Osteoblast (primary cell): ENCODE results near the gene DOC2A. TPM values are rescaled to one million over a fixed set of nuclear protein-coding genes. Genes with fewer than 3 reads are reported as not detected.
"Not testable (repeated sequence)": the region's sequence is repeated elsewhere in the genome, so short reads cannot be mapped to it uniquely, and the experiment has no call there.

Experiments
- DNase-seq: peaks from one replicate; pipeline ENCODE4 v3.0.0; 2011; ENCODE audit warnings: low spot score, mixed read lengths; ENCODE audit not compliant: insufficient read length; ENCODE audit errors: missing footprints
- H2AFZ ChIP-seq: 2 replicates; pipeline ENCODE4 v1.6.0; 2011; ENCODE audit warnings: mild to moderate bottlenecking, low read length
- H3K27ac ChIP-seq: 2 replicates; pipeline ENCODE4 v1.5.1; 2011; ENCODE audit warnings: mild to moderate bottlenecking, low read depth, low read length, moderate library complexity
- H3K27me3 ChIP-seq: 2 replicates; pipeline ENCODE4 v1.6.0; 2012; ENCODE audit warnings: mild to moderate bottlenecking, control low read depth, inconsistent platforms, low read length, moderate library complexity; ENCODE audit not compliant: insufficient read depth
- H3K36me3 ChIP-seq: 2 replicates; pipeline ENCODE4 v1.5.1; 2011; ENCODE audit warnings: mild to moderate bottlenecking, low read length, control low read depth, moderate library complexity; ENCODE audit not compliant: insufficient read depth
- H3K4me1 ChIP-seq: 2 replicates; pipeline ENCODE4 v1.5.1; 2011; ENCODE audit warnings: mild to moderate bottlenecking, low read length, control low read depth, moderate library complexity; ENCODE audit not compliant: insufficient read depth
- H3K4me2 ChIP-seq: 2 replicates; pipeline ENCODE4 v1.6.0; 2011; ENCODE audit warnings: mild to moderate bottlenecking, low read length; ENCODE audit not compliant: insufficient read depth
- H3K4me3 ChIP-seq: fragments of 200-600 bp; sonication (generic); 3 replicates; pipeline ENCODE4 v1.5.1; 2012; ENCODE audit warnings: mild to moderate bottlenecking, low read length, inconsistent platforms; ENCODE audit not compliant: insufficient read depth
- H3K79me2 ChIP-seq: 2 replicates; pipeline ENCODE4 v1.6.0; 2012; ENCODE audit warnings: mild to moderate bottlenecking, low read length, control low read depth, inconsistent platforms; ENCODE audit not compliant: insufficient read depth
- H3K9me3 ChIP-seq: 2 replicates; pipeline ENCODE4 v1.5.1; 2011; ENCODE audit warnings: low read depth, low read length, control low read depth
- H4K20me1 ChIP-seq: 2 replicates; pipeline ENCODE4 v1.6.0; 2012; ENCODE audit warnings: mild to moderate bottlenecking, low read length, control low read depth; ENCODE audit not compliant: insufficient read depth
- CTCF ChIP-seq: IDR thresholded peaks from 2 replicates; pipeline ENCODE4 v1.5.1; 2011; ENCODE audit warnings: mild to moderate bottlenecking, low read depth, low read length, moderate library complexity; ENCODE audit errors: extremely low read depth
- total RNA-seq: library from RNA; depleted of rRNA; stranded (reverse); fragments of >200 nt; gene quantifications from 2 replicates; pipeline ENCODE4 v1.2.3, GENCODE V29; 2012

The DOC2A gene
- total RNA-seq, 1 donor, result not detected

DNA sequence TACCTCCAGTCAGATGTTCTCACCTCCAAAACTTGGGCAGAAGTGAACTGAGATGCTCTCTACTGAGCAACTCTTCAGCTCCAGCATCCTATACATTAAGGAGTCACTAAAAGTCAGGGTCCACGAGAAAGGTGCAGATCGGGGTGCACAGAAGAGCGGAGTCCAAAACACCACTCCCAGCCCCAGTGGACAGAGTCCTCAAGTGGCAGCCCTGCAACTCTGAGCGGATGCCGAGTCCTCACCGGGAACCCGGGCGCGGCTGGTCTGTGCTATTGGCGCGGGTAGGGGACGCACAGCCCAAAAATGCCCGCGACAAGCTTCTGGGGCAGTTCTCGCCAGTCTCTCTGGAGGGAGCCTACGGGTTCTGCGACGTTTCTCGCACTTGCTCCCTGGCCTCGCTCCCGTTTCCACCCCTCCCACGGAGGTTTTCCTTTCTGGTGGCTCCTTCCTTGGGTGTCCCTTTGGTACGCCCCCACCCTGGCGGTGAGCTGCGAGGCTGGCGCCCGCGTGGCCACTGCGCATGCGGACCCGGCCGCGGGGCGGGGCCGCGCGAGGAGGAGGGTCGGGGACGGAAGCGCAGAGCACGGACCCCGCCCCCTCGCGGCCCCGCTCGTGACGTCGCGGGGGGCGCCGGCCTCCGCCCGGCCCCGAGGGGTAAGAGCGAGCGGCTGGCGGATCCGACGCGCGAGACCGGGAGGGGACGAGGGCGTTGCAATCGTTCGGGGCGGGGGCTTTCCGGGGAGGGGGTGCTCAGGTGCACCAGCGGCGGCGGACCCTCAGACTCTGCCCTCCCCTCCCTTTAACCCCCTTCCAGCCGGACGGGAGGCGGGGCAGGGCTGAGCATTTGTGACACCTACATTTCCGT, 49.1 kb downstream of the DOC2A start, which contains the start of gene TMEM219:
Gene TMEM219 (plus strand): TSS at position 601 of the 865 bp plus-strand sequence. CDS start 1,065 bp downstream, outside the sequence.
- Histone ChIP-seq H3K27ac (peak within 1 kb of the TSS; percentile 76), H3K36me3 (peaks cover 3% of the 10 kb centered on the region), H3K4me3 (peak within 1 kb of the TSS; percentile 74), H3K9me3 (no peaks in the 10 kb centered on the region), H3K4me2 (peak within 1 kb of the TSS; percentile 80), H3K79me2 (peaks cover 7% of the 10 kb centered on the region), H3K27me3 (no peaks in the 10 kb centered on the region), H2AFZ (peak within 1 kb of the TSS; percentile 95), H3K4me1 (peaks cover 9% of the 10 kb centered on the region), H4K20me1 (no peaks in the 10 kb centered on the region)
- peak; percentile 16 for TF ChIP-seq CTCF
- DNase-seq, result peak; percentile 99

- Histone ChIP-seq H3K27ac (peak overlapping the region; percentile 76), H2AFZ (peak overlapping the region; percentile 95), H3K4me1 (peaks cover 9% of the 10 kb centered on the region), H3K4me2 (peak overlapping the region; percentile 80), H3K36me3 (peaks cover 3% of the 10 kb centered on the region), H3K4me3 (peak overlapping the region; percentile 74), H3K27me3 (no peaks in the 10 kb centered on the region), H3K9me3 (no peaks in the 10 kb centered on the region), H3K79me2 (peaks cover 7% of the 10 kb centered on the region), H4K20me1 (no peaks in the 10 kb centered on the region)
- TF ChIP-seq CTCF, result no peak
- peak; percentile 60 for DNase-seq
Observed at GRCh38 chr16:29961127-29961478, 49.7 kb downstream of the DOC2A start.

DNA sequence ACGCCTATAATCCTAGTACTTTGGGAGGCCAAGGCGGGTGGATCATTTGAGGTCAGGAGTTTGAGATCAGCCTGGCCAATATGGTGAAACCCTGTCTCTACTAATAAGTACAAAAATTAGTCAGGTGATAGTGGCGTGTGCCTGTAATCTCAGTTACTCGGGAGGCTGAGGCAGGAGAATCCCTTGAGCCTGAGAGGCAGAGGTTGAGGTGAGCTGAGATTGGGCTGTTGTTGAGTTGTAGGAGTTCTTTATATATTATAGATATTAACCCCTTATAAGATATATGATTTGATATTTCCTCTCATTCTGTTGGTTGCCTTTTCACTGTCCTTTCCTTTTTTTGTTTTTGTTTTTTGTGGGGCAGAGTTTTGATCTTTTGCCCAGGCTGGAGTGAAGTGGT, 51.0 kb downstream of the DOC2A start:
- H4K20me1 ChIP-seq, H3K79me2 ChIP-seq, H3K4me3 ChIP-seq, H3K36me3 ChIP-seq, H3K4me1 ChIP-seq, DNase-seq, H3K4me2 ChIP-seq, H2AFZ ChIP-seq, H3K27ac ChIP-seq, H3K27me3 ChIP-seq, H3K9me3 ChIP-seq: not testable (repeated sequence)

DNA sequence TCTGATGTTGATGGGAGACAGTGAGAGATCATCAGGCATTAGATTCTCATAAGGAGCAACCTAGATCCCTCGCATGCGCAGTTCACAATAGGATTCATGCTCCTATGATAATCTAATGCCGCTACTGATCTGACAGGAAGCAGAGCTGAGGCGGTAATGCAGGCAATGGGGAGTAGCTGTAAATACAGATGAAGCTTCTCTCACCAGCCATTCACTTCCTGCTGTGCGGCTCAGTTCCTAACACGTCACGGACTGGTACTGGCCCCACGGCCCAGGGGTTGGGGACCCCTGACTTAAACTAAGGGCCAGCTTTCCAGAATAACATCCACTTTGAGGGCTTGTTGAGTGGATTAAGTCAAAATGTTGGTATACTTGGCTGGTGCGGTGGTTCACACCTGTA, 51.5 kb downstream of the DOC2A start:
- Histone ChIP-seq H3K4me3 (no peak overlapping the region), H3K79me2 (peaks cover 4% of the 10 kb centered on the region), H3K4me2 (no peak overlapping the region), H3K4me1 (peaks cover 9% of the 10 kb centered on the region), H3K36me3 (no peaks in the 10 kb centered on the region), H3K27ac (no peak overlapping the region), H2AFZ (no peak overlapping the region), H3K27me3 (no peaks in the 10 kb centered on the region), H4K20me1 (no peaks in the 10 kb centered on the region), H3K9me3 (no peaks in the 10 kb centered on the region)
- no peak for TF ChIP-seq CTCF
- DNase-seq, result peak; percentile 48
